ENCODE data around the gene MXI1.
"Not testable (repeated sequence)": the region's sequence is repeated elsewhere in the genome, so short reads cannot be mapped to it uniquely, and the experiment has no call there.

The MXI1 gene

DNA sequence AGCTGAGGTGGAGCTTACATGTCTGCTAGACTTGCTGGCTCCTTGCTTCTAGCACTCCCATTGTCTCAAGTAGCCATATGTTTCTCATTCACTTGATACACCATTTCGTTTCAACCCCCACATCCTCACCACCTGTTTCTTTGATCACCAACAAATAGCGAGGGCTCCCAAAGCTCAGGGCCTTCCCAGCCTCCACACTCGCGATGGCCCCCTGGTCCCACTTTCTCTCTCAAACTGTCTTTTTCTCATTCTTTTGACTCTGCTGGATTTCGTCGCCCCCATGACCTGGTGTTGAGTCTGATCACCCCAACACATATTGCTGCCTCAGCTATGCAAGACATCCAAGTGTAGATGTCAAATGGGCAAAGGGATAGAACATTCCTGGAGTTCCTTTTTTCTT is 123.3 kb downstream of the MXI1 start:
- H3K9ac ChIP-seq (ENCODE audit: low read length), result no peak overlapping the region
- no peak overlapping the region for H3K27ac ChIP-seq (ENCODE audit: low read depth, low read length)
- no peaks in the 10 kb centered on the region for H3K36me3 ChIP-seq (ENCODE audit: insufficient read depth, low read length)
- no peak overlapping the region for H3K4me3 ChIP-seq (ENCODE audit: low read depth in 1 of 2, low read length in 2 of 2)
- no peaks in the 10 kb centered on the region for H3K9me3 ChIP-seq (ENCODE audit: low read length)
- H3K4me1 ChIP-seq (ENCODE audit: insufficient read depth, low read length), result peaks cover 2% of the 10 kb centered on the region
- no peaks in the 10 kb centered on the region for H3K27me3 ChIP-seq (ENCODE audit: control insufficient read depth in 1 of 2, insufficient read depth in 2 of 2, low read length in 2 of 2)

DNA sequence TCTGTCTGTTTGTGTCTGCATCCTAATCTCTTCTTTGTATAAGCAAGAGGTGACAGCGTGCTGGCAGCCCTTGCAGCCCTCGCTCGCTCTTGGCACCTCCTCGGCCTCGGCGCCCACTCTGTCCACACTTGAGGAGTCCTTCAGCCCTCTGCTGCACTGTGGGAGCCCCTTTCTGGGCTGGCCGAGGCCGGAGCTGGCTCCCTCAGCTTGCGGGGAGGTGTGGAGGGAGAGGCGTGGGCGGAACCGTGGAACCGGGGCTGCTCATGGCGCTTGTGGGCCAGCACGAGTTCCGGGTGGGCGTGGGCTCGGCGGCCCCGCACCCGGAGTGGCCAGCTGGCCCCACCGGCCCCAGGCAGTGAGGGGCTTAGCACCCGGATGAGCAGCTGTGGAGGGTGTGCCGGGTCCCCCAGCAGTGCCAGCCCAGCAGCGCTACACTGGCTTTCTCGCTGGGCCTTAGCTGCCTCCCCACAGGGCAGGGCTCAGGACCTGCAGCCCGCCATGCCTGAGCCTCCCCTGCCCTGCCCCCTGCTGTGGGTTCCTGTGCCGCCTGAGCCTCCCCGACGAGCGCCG is 123.9 kb downstream of the MXI1 start:
- not testable (repeated sequence) for H3K9me3 ChIP-seq (ENCODE audit: low read length); H3K9ac ChIP-seq (ENCODE audit: low read length); H3K27me3 ChIP-seq (ENCODE audit: control insufficient read depth in 1 of 2, insufficient read depth in 2 of 2, low read length in 2 of 2); H3K4me3 ChIP-seq (ENCODE audit: low read depth in 1 of 2, low read length in 2 of 2); H3K4me1 ChIP-seq (ENCODE audit: insufficient read depth, low read length); H3K27ac ChIP-seq (ENCODE audit: low read depth, low read length); H3K36me3 ChIP-seq (ENCODE audit: insufficient read depth, low read length)

DNA sequence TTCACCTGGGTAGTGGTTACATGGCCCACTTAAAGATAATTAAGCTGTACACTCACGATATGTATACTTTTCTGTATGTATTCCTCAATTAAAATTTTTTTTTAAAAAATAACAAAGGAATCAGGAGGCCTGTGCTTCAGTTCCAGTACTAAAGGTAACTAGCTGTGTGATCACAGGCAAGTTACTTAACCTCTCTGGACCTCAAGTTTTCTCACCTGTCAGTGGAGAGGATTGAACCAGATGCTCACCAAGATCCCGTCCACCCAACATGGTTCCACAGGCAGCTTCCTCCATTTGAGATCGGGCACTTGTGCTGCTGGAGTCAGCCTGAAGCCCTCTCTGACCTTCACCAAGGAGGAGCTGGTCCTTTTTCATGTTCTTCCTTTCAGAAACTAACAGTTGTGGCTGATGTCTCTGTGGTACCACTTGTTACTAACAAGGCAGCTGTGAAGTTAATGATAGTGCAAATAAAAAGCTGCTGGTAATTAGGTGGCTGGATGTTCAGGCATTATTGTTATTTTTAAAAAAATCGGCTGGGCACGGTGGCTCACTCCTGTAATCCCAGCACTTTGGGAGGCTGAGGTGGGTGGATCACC is 126.8 kb downstream of the MXI1 start:
- H3K4me3 ChIP-seq (ENCODE audit: low read depth in 1 of 2, low read length in 2 of 2), result no peak overlapping the region
- H3K4me1 ChIP-seq (ENCODE audit: insufficient read depth, low read length), result peaks cover 14% of the 10 kb centered on the region
- no peaks in the 10 kb centered on the region for H3K9me3 ChIP-seq (ENCODE audit: low read length)
- no peaks in the 10 kb centered on the region for H3K27me3 ChIP-seq (ENCODE audit: control insufficient read depth in 1 of 2, insufficient read depth in 2 of 2, low read length in 2 of 2)
- H3K27ac ChIP-seq (ENCODE audit: low read depth, low read length), result no peak overlapping the region
- no peak overlapping the region for H3K9ac ChIP-seq (ENCODE audit: low read length)
- H3K36me3 ChIP-seq (ENCODE audit: insufficient read depth, low read length), result no peaks in the 10 kb centered on the region

DNA sequence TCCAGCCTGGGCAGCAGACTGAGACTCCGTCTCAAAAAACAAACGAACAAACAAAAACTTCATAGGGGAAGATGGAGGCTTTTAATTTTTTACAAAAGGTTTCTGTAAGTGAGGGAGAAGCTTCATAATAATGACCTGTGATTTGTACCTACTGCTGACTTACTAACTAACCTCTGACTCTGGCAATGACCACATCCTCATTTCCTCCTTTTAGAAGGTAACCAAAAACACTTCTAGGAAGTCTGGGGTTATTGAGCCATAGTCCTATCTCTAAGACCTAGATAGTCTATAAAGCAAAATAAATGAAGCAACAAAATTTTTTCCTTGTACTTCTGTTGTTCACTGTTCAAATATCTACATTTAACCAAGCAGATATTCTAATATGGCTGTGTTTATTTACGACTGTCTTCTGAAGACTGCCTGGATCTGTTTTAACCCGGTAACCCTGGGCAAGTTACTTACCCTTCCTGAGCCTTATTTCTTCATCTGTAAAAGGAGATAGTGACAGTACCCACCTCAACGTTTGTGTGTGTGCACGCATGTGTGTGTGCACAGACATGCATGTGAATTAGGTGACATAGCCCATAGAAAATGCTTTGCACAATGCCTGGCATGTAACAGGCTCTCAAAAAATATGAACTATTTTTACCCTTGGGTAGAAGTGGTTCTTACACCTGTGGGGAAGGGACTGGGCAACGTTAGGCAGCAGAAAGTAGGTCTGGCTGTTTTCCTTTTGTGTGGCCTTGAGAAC is 128.1 kb downstream of the MXI1 start:
- Histone ChIP-seq H3K36me3 (ENCODE audit: insufficient read depth, low read length) (no peaks in the 10 kb centered on the region), H3K27ac (ENCODE audit: low read depth, low read length) (no peak overlapping the region), H3K4me1 (ENCODE audit: insufficient read depth, low read length) (peaks cover 14% of the 10 kb centered on the region), H3K9me3 (ENCODE audit: low read length) (no peaks in the 10 kb centered on the region), H3K9ac (ENCODE audit: low read length) (no peak overlapping the region), H3K27me3 (ENCODE audit: control insufficient read depth in 1 of 2, insufficient read depth in 2 of 2, low read length in 2 of 2) (no peaks in the 10 kb centered on the region), H3K4me3 (ENCODE audit: low read depth in 1 of 2, low read length in 2 of 2) (no peak overlapping the region)

DNA sequence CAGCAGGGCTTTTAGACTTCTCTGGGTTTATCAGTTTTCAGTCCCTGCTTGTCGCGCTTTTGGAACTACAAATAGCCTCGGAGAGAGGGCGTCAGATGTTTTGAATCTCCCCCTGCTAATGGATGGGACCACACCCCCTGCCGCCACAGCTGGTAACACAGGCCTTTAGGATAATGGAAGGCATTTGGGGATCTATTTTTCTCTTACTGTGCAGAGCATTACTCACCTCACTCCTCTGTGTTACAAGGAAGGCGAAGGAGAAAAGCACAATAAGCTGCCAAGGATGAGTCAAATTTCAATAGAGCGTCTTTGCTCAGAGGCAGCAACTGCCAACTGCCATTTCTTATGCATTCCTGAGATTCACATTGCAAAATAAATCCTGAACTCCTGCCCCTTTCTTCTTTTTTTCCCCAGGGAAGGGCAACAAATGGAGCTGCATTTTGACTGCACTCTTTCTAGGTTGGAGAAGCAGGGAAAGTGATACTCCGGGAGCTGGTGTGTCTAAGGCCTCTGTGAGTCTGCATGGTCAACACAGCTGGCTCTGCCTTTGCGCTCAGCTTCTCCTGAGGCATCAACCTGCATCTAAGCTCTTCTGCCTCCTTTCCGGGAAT is 128.8 kb downstream of the MXI1 start:
- peak overlapping the region; percentile 39 for H3K27ac ChIP-seq (ENCODE audit: low read depth, low read length)
- H3K4me3 ChIP-seq (ENCODE audit: low read depth in 1 of 2, low read length in 2 of 2), result no peak overlapping the region
- no peak overlapping the region for H3K9ac ChIP-seq (ENCODE audit: low read length)
- H3K36me3 ChIP-seq (ENCODE audit: insufficient read depth, low read length), result no peaks in the 10 kb centered on the region
- H3K9me3 ChIP-seq (ENCODE audit: low read length), result no peaks in the 10 kb centered on the region
- H3K27me3 ChIP-seq (ENCODE audit: control insufficient read depth in 1 of 2, insufficient read depth in 2 of 2, low read length in 2 of 2), result no peaks in the 10 kb centered on the region
- peaks cover 14% of the 10 kb centered on the region for H3K4me1 ChIP-seq (ENCODE audit: insufficient read depth, low read length)
